ENCODE results near the gene ADI1. TPM values are rescaled to one million over a fixed set of nuclear protein-coding genes. Genes with fewer than 3 reads are reported as not detected.

ADI1 gene
- total and polyA plus RNA-seq, 10 of the 15 experiments (the other 5 are each of a cell fraction or from before 2014, with no cell fraction given) = 4.4 to 78.7 (median 17.2) TPM

DNA sequence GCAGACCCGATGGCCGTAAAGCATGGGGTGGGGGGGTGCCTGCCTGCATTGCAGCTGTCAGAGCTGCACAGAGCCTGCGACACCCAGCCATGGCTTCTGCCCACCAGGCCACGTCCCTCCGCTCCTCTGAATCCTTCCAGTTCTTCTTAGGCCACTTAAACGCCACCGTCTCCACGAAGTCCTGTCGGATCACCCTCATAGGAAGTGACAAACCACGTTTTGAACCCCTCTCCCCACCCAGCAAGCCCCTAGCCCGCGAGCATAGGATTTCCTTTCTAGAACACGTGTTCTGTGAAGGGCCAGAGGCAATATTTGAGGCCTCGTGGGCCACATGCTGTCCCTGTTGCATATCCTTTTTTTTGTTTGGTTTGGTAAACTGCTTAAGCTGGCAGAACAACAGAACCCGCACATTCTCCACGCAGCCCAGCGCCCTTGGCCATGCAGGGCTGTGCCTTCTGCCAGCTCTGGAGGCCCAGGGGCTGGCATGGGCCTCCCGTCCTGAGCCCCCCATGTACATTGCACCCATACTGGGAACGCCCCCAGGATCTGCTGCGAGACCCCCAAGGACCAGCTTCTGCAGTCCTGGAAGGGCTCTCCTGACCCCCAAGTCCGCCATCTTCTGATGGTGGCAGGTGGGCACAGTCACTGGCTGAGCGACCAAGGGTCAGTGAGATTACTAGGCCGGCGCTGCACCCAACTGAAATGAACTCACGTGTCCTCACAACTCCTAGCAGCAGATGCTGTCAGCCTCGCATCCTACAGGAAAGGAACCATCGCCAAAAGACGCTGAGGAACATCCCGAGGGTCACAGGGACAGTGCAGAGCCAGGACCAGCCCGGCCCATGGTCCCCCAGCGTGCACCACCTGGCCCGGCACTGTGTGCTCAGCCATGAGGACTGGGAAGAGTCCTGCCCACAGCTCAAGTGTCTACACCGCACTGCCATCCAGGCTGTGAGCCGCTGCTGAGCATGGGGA, 35.1 kb downstream of the ADI1 start:
- POLR2A ChIA-PET = no interaction called here
- no peak for FAIRE-seq

DNA sequence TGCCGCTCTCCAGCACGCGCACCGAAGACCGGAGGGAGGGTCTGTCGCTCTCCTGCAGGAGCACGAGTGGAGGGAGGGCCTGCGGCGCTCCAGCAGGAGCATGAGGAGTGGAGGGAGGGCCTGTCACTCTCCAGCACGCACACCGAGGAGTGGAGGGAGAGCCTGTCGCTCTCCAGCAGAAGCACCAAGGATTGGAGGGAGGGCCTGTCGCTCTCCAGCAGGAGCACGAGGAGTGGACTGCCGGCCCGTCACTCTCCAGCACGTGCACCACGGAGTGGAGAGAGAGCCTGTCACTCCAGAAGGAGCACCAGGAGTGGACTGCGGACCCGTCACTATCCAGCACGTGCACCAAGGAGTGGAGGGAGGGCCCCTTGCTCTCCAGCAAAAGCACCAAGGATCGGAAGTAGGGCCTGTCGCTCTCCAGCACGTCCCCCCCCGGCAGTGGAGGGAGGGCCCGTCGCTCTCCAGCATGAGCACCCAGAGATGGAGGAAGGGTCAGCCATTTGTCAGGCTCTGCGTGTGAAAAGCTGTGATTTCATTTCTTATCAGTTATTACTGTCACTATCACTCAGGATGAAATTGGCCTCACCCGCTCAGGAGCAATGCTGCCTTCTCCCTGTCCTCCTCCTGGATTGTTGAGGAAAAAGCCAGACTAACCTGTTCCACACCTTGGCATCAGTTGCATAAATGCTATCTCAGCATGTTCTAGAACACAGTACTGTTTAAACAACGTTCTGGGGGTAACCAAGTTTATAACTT, 35.9 kb downstream of the ADI1 start:
- intact Hi-C loops (cut with micrococcal nuclease; ENCODE audit: unreplicated experiment) = no loop called here
- H3K27ac ChIP-seq (ENCODE audit: control insufficient read depth, insufficient read depth) = no peak overlapping the region
- H4K20me1 ChIP-seq (ENCODE audit: control insufficient read depth, insufficient read depth) = no peaks in the 10 kb centered on the region
- H3K79me2 ChIP-seq (ENCODE audit: control insufficient read depth, insufficient read depth, low read length) = no peaks in the 10 kb centered on the region
- H3K4me1 ChIP-seq (ENCODE audit: control insufficient read depth, insufficient read depth, low read length) = peaks cover 9% of the 10 kb centered on the region
- no TSS peak for BruUV-seq (replicated peaks)
- WGBS (ENCODE audit: insufficient coverage, insufficient replicate concordance, low lambda C conversion rate, missing lambda C conversion rate) = 92% methylated on average over 30 of the region's 30 CpGs
- DNase-seq (ENCODE audit: low read depth, low spot score) (no peak), FAIRE-seq (no peak), ATAC-seq (no peak)
- no peak overlapping the region for H3K4me2 ChIP-seq (ENCODE audit: control insufficient read depth, insufficient read depth)
- no peaks in the 10 kb centered on the region for H3K27me3 ChIP-seq (replicated peaks in 1 of 2; ENCODE audit: control insufficient read depth in 2 of 2, insufficient read depth in 2 of 2, low read length in 1 of 2)
- CTCF ChIA-PET = no interaction called here
- POLR2A ChIA-PET = no interaction called here
- H3K9me3 ChIP-seq (replicated peaks; ENCODE audit: control insufficient read depth, insufficient read depth, low read length) = no peaks in the 10 kb centered on the region
- H3K4me3 ChIP-seq = no peak overlapping the region
- no peak overlapping the region for H2AFZ ChIP-seq (ENCODE audit: control insufficient read depth, low read depth, low read length)
- RAD21 ChIA-PET (ENCODE audit: unreplicated experiment) = no interaction called here
- SMC1A ChIA-PET (ENCODE audit: uncharacterized antibody, unreplicated experiment) = no interaction called here
- in situ Hi-C loops (cut with MboI) = no loop called here
- no peak overlapping the region for H3K9ac ChIP-seq (ENCODE audit: control insufficient read depth, insufficient read depth, low read length)
- H3K36me3 ChIP-seq (ENCODE audit: control insufficient read depth in 2 of 2, insufficient read depth in 2 of 2, low read length in 1 of 2) = peaks cover 6% of the 10 kb centered on the region in 2 experiments
- no peak for TF ChIP-seq SMARCA5 (IDR thresholded peaks at IDR 0.05)
- no peak for TF ChIP-seq CHD1 (IDR thresholded peaks at IDR 0.05; ENCODE audit: low read depth, low read length)
- TF ChIP-seq MYC (IDR thresholded peaks at IDR 0.05; ENCODE audit: insufficient read depth, insufficient read length, insufficient replicate concordance, low read length, severe bottlenecking) = no peak
- no peak for TF ChIP-seq ZNF24 (IDR thresholded peaks at IDR 0.05)
- TF ChIP-seq BHLHE40 (IDR thresholded peaks at IDR 0.05; ENCODE audit: borderline replicate concordance in 1 of 2, low read depth in 2 of 2, low read length in 1 of 2) = no peak
- TF ChIP-seq EP300 (IDR thresholded peaks at IDR 0.05; ENCODE audit: borderline replicate concordance in 1 of 2, control insufficient read depth in 1 of 2, low read depth in 2 of 2, low read length in 2 of 2) = no peak
- no peak for TF ChIP-seq ZSCAN29 (IDR thresholded peaks at IDR 0.05)
- TF ChIP-seq, protein P1, sequence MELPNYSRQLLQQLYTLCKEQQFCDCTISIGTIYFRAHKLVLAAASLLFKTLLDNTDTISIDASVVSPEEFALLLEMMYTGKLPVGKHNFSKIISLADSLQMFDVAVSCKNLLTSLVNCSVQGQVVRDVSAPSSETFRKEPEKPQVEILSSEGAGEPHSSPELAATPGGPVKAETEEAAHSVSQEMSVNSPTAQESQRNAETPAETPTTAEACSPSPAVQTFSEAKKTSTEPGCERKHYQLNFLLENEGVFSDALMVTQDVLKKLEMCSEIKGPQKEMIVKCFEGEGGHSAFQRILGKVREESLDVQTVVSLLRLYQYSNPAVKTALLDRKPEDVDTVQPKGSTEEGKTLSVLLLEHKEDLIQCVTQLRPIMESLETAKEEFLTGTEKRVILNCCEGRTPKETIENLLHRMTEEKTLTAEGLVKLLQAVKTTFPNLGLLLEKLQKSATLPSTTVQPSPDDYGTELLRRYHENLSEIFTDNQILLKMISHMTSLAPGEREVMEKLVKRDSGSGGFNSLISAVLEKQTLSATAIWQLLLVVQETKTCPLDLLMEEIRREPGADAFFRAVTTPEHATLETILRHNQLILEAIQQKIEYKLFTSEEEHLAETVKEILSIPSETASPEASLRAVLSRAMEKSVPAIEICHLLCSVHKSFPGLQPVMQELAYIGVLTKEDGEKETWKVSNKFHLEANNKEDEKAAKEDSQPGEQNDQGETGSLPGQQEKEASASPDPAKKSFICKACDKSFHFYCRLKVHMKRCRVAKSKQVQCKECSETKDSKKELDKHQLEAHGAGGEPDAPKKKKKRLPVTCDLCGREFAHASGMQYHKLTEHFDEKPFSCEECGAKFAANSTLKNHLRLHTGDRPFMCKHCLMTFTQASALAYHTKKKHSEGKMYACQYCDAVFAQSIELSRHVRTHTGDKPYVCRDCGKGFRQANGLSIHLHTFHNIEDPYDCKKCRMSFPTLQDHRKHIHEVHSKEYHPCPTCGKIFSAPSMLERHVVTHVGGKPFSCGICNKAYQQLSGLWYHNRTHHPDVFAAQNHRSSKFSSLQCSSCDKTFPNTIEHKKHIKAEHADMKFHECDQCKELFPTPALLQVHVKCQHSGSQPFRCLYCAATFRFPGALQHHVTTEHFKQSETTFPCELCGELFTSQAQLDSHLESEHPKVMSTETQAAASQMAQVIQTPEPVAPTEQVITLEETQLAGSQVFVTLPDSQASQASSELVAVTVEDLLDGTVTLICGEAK (IDR thresholded peaks at IDR 0.05; ENCODE audit: borderline replicate concordance) = no peak
- TF ChIP-seq NR2C1 (IDR thresholded peaks at IDR 0.05) = no peak

More for the DNA sequence above, 35.1 kb downstream of the ADI1 start:
- H3K9me3 ChIP-seq (replicated peaks; ENCODE audit: control insufficient read depth, insufficient read depth, low read length) = no peaks in the 10 kb centered on the region
- peaks cover 9% of the 10 kb centered on the region for H3K4me1 ChIP-seq (ENCODE audit: control insufficient read depth, insufficient read depth, low read length)
- no peak overlapping the region for H3K4me2 ChIP-seq (ENCODE audit: control insufficient read depth, insufficient read depth)
- ATAC-seq (no peak), DNase-seq (ENCODE audit: low read depth, low spot score) (no peak)
- WGBS (ENCODE audit: insufficient coverage, insufficient replicate concordance, low lambda C conversion rate, missing lambda C conversion rate) = 86% methylated on average over 34 of the region's 34 CpGs
- no peak overlapping the region for H3K9ac ChIP-seq (ENCODE audit: control insufficient read depth, insufficient read depth, low read length)
- H3K79me2 ChIP-seq (ENCODE audit: control insufficient read depth, insufficient read depth, low read length) = no peaks in the 10 kb centered on the region
- BruUV-seq (replicated peaks) = no TSS peak
- H3K4me3 ChIP-seq = no peak overlapping the region
- H3K27ac ChIP-seq (ENCODE audit: control insufficient read depth, insufficient read depth) = no peak overlapping the region
- peaks cover 1 to 3% of the 10 kb centered on the region in 2 experiments for H3K36me3 ChIP-seq (ENCODE audit: control insufficient read depth in 2 of 2, insufficient read depth in 2 of 2, low read length in 1 of 2)
- no peaks in the 10 kb centered on the region for H3K27me3 ChIP-seq (replicated peaks in 1 of 2; ENCODE audit: control insufficient read depth in 2 of 2, insufficient read depth in 2 of 2, low read length in 1 of 2)
- ChIA-PET RAD21 (ENCODE audit: unreplicated experiment) (no interaction called here), SMC1A (ENCODE audit: uncharacterized antibody, unreplicated experiment) (no interaction called here), CTCF (no interaction called here)
- H2AFZ ChIP-seq (ENCODE audit: control insufficient read depth, low read depth, low read length) = no peak overlapping the region
- in situ Hi-C loops (cut with MboI) = no loop called here
- H4K20me1 ChIP-seq (ENCODE audit: control insufficient read depth, insufficient read depth) = no peaks in the 10 kb centered on the region
- intact Hi-C loops (cut with micrococcal nuclease; ENCODE audit: unreplicated experiment) = no loop called here
- TF ChIP-seq NFYB (IDR thresholded peaks at IDR 0.05; ENCODE audit: insufficient read depth, low read depth, low read length) = no peak
- no peak for TF ChIP-seq MTA3 (IDR thresholded peaks at IDR 0.05; ENCODE audit: borderline replicate concordance, low read length)
- TF ChIP-seq LARP7 (IDR thresholded peaks at IDR 0.05) = no peak
- TF ChIP-seq NRF1 (conservative IDR thresholded peaks at IDR 0.05; ENCODE audit: low read depth, low read length) = no peak
- no peak for TF ChIP-seq RUNX3 (IDR thresholded peaks at IDR 0.05; ENCODE audit: low read length)
